SK-N-SH (cell line): Measurements from ENCODE around the gene WIF1.

Experiments
- CHD2 ChIP-seq: fragments of 150-350 bp; IDR thresholded peaks from 2 replicates; pipeline ENCODE4 v1.6.1; 2018; ENCODE audit warnings: low read length; ENCODE audit not compliant: partially characterized antibody
- FOSL2 ChIP-seq: IDR thresholded peaks from 2 replicates; pipeline ENCODE4 v1.4.0; 2012; ENCODE audit warnings: low read depth, mild to moderate bottlenecking, moderate library complexity, borderline replicate concordance
- FOXJ3 ChIP-seq: sonication (generic); formaldehyde crosslinking; IDR thresholded peaks from 2 replicates; pipeline ENCODE4 v1.5.1; 2020; ENCODE audit warnings: mild to moderate bottlenecking, missing genetic modification reagents
- FOXM1 ChIP-seq: IDR thresholded peaks from 2 replicates; pipeline ENCODE4 v1.4.0; 2012; ENCODE audit warnings: low read depth, mild to moderate bottlenecking
- JUND ChIP-seq: IDR thresholded peaks from 2 replicates; pipeline ENCODE4 v1.4.0; 2012
- SIN3A ChIP-seq: IDR thresholded peaks from 2 replicates; pipeline ENCODE4 v1.6.1; 2012; ENCODE audit warnings: low read depth, mild to moderate bottlenecking, low read length, moderate library complexity, borderline replicate concordance
- SMC3 ChIP-seq: IDR thresholded peaks from 2 replicates; pipeline ENCODE4 v1.6.1; 2012; ENCODE audit warnings: low read depth, low read length, improper control_type of control experiment
- TAF1 ChIP-seq: IDR thresholded peaks from 2 replicates; pipeline ENCODE4 v1.6.1; 2012; ENCODE audit warnings: low read depth, mild to moderate bottlenecking, low read length, moderate library complexity, borderline replicate concordance
- TF ChIP-seq, protein P1 (sequence below): fragments of 200-600 bp; sonication (generic); IDR thresholded peaks from 2 replicates; pipeline ENCODE4 v1.6.1; 2017; ENCODE audit warnings: antibody characterized with exemption, mild to moderate bottlenecking, moderate library complexity
- TF ChIP-seq, protein P2 (sequence below): IDR thresholded peaks from 2 replicates; pipeline ENCODE4 v1.4.0; 2012; ENCODE audit warnings: low read depth, borderline replicate concordance

DNA sequence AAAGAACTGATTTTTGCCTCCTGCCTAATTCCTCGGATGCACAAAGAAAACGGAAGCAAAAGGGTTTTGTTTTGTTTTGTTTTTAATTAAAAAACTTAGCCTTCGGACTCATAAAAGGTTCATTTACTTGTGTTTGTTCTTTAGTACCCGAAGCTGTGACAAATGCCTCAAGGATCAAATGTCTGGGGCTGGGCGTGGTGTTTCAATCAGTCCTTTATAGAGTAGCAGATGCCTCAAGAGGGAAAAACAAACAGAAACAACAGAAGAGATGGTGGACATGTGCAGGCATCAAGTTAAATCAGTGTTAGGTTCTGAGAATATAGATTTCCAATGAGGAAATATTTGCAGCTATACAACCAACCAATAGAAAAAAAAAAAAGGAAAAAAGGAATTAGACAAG lies 1.6 kb upstream of the WIF1 start:
- TF ChIP-seq, protein P1, sequence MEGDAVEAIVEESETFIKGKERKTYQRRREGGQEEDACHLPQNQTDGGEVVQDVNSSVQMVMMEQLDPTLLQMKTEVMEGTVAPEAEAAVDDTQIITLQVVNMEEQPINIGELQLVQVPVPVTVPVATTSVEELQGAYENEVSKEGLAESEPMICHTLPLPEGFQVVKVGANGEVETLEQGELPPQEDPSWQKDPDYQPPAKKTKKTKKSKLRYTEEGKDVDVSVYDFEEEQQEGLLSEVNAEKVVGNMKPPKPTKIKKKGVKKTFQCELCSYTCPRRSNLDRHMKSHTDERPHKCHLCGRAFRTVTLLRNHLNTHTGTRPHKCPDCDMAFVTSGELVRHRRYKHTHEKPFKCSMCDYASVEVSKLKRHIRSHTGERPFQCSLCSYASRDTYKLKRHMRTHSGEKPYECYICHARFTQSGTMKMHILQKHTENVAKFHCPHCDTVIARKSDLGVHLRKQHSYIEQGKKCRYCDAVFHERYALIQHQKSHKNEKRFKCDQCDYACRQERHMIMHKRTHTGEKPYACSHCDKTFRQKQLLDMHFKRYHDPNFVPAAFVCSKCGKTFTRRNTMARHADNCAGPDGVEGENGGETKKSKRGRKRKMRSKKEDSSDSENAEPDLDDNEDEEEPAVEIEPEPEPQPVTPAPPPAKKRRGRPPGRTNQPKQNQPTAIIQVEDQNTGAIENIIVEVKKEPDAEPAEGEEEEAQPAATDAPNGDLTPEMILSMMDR = no peak
- TF ChIP-seq SIN3A (no peak), SMC3 (no peak), CHD2 (no peak), JUND (no peak), FOSL2 (no peak), TAF1 (no peak), FOXJ3 (CRISPR knock-in tag) (no peak), FOXM1 (no peak)
- TF ChIP-seq, protein P2, sequence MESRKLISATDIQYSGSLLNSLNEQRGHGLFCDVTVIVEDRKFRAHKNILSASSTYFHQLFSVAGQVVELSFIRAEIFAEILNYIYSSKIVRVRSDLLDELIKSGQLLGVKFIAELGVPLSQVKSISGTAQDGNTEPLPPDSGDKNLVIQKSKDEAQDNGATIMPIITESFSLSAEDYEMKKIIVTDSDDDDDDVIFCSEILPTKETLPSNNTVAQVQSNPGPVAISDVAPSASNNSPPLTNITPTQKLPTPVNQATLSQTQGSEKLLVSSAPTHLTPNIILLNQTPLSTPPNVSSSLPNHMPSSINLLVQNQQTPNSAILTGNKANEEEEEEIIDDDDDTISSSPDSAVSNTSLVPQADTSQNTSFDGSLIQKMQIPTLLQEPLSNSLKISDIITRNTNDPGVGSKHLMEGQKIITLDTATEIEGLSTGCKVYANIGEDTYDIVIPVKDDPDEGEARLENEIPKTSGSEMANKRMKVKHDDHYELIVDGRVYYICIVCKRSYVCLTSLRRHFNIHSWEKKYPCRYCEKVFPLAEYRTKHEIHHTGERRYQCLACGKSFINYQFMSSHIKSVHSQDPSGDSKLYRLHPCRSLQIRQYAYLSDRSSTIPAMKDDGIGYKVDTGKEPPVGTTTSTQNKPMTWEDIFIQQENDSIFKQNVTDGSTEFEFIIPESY = no peak
